GM10266 (cell line): Measurements from ENCODE around the gene TLNRD1.
A peak's percentile ranks its signal among the peaks of the same experiment; 100 is the strongest.
"Not testable (repeated sequence)": the region's sequence is repeated elsewhere in the genome, so short reads cannot be mapped to it uniquely, and the experiment has no call there.

Experiments
- DNase-seq: peaks from one replicate; pipeline ENCODE4 v3.0.0; 2012; ENCODE audit errors: extremely low spot score
- TF ChIP-seq, protein P1 (sequence below): IDR thresholded peaks from 2 replicates; pipeline ENCODE4 v1.5.1; 2012; ENCODE audit warnings: mild to moderate bottlenecking, low read depth; ENCODE audit not compliant: control insufficient read depth, insufficient read depth; ENCODE audit errors: missing control alignments

Gene TLNRD1

GRCh38 chr15:81000624-81001151, at the start of gene TLNRD1:
Gene TLNRD1 (plus strand): TSS chr15:81000923. CDS start chr15:81002272, 1,349 bp downstream.
- TF ChIP-seq, protein P1, sequence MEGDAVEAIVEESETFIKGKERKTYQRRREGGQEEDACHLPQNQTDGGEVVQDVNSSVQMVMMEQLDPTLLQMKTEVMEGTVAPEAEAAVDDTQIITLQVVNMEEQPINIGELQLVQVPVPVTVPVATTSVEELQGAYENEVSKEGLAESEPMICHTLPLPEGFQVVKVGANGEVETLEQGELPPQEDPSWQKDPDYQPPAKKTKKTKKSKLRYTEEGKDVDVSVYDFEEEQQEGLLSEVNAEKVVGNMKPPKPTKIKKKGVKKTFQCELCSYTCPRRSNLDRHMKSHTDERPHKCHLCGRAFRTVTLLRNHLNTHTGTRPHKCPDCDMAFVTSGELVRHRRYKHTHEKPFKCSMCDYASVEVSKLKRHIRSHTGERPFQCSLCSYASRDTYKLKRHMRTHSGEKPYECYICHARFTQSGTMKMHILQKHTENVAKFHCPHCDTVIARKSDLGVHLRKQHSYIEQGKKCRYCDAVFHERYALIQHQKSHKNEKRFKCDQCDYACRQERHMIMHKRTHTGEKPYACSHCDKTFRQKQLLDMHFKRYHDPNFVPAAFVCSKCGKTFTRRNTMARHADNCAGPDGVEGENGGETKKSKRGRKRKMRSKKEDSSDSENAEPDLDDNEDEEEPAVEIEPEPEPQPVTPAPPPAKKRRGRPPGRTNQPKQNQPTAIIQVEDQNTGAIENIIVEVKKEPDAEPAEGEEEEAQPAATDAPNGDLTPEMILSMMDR, result no peak
- peak; percentile 91 for DNase-seq

- TF ChIP-seq, protein P1, result no peak
- no peak for DNase-seq
Measured at GRCh38 chr15:80951941-80952340, 48.8 kb upstream of the TLNRD1 start.

GRCh38 chr15:80953001-80953952, 47.4 kb upstream of the TLNRD1 start:
- DNase-seq, result no peak
- TF ChIP-seq, protein P1, result no peak

GRCh38 chr15:80953953-80954778, 46.6 kb upstream of the TLNRD1 start:
- no peak for DNase-seq
- TF ChIP-seq, protein P1, result no peak

- not testable (repeated sequence) for DNase-seq
Measured at GRCh38 chr15:80955571-80956452, 44.9 kb upstream of the TLNRD1 start.

DNA sequence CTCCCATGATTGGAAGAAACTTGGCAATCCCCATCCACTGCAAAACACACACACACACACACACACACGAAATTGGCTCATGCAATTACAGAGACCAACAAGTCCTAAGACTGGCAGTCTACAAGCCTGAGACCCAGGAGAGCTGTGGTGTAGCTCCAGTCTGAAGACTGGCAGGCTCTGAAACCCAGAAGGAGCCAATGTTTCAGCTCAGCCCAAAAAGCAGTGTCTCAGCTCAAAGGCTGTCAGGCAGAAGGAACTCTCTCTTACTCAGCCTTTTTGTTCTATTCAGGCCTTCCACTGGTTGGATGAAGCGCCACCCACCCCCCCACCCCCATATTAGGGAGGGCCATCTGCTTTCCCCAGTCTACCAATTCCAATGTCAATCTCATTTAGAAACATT, 43.2 kb upstream of the TLNRD1 start:
- no peak for DNase-seq
- TF ChIP-seq, protein P1, result no peak

- DNase-seq, result no peak
- TF ChIP-seq, protein P1, result no peak
Measured at GRCh38 chr15:80957976-80958375, 42.7 kb upstream of the TLNRD1 start.
